MCF 10A (cell line): ENCODE data around the gene TSKS. TPM values are rescaled to one million over a fixed set of nuclear protein-coding genes. Genes with fewer than 3 reads are reported as not detected.

Experiments
- BruUV-seq: library from RNA; stranded (reverse); fragments of 400-500 nt; replicated peaks from 2 replicates; lab custom pipeline; 2021; lab: Mats Ljungman, UMichigan
- CTCF ChIA-PET: fragments of 300-600 bp; sonication (Branson Sonifier 250); formaldehyde crosslinking; extraction: SDS; loops from one replicate; lab custom pipeline; 2021; ENCODE audit warnings: antibody characterized with exemption, inconsistent platforms; lab: Yijun Ruan, JAX
- POLR2A ChIA-PET: fragments of 300-600, 350-650 bp; sonication (Branson Sonifier 250); formaldehyde crosslinking; extraction: SDS; loops from one replicate; lab custom pipeline; 2020; ENCODE audit warnings: antibody characterized with exemption, inconsistent platforms; lab: Yijun Ruan, JAX
- DNase-seq: peaks from one replicate; pipeline ENCODE4 v3.0.0-alpha.2; 2018; ENCODE audit not compliant: unreplicated experiment
- H3K27ac Mint-ChIP-seq: one replicate; pipeline ENCODE4 v1.8.0; 2022; ENCODE audit warnings: mild to moderate bottlenecking, low read depth, mixed read lengths; ENCODE audit not compliant: unreplicated experiment
- H3K27me3 Mint-ChIP-seq: one replicate; pipeline ENCODE4 v1.8.0; 2022; ENCODE audit warnings: mixed read lengths; ENCODE audit not compliant: insufficient read depth, unreplicated experiment
- H3K36me3 Mint-ChIP-seq: one replicate; pipeline ENCODE4 v1.8.0; 2022; ENCODE audit warnings: mild to moderate bottlenecking, moderate library complexity, mixed read lengths; ENCODE audit not compliant: insufficient read depth, unreplicated experiment
- H3K4me1 Mint-ChIP-seq: one replicate; pipeline ENCODE4 v1.8.0; 2022; ENCODE audit warnings: mixed read lengths; ENCODE audit not compliant: insufficient read depth, unreplicated experiment
- H3K4me3 Mint-ChIP-seq: one replicate; pipeline ENCODE4 v1.8.0; 2022; ENCODE audit warnings: mild to moderate bottlenecking, moderate library complexity, mixed read lengths; ENCODE audit not compliant: unreplicated experiment
- H3K9me3 Mint-ChIP-seq: one replicate; pipeline ENCODE4 v1.8.0; 2022; ENCODE audit warnings: mixed read lengths; ENCODE audit not compliant: unreplicated experiment
- intact Hi-C: fragments of 100-400 bp; cut with micrococcal nuclease; formaldehyde crosslinking; loops from 2 replicates; pipeline ENCODE4 v1.14.1; 2022
- total RNA-seq: library from RNA; stranded (reverse); gene quantifications from 2 replicates; pipeline ENCODE4 v1.2.3, GENCODE V29; 2022
- TF ChIP-seq, protein P1 (sequence below): fragments of 200-600 bp; IDR thresholded peaks from one replicate; pipeline ENCODE4 v1.8.0; 2022; ENCODE audit warnings: antibody characterized with exemption, mild to moderate bottlenecking; ENCODE audit not compliant: unreplicated experiment

Gene TSKS
- total RNA-seq, 1 experiment from 2014 or later = not detected

DNA sequence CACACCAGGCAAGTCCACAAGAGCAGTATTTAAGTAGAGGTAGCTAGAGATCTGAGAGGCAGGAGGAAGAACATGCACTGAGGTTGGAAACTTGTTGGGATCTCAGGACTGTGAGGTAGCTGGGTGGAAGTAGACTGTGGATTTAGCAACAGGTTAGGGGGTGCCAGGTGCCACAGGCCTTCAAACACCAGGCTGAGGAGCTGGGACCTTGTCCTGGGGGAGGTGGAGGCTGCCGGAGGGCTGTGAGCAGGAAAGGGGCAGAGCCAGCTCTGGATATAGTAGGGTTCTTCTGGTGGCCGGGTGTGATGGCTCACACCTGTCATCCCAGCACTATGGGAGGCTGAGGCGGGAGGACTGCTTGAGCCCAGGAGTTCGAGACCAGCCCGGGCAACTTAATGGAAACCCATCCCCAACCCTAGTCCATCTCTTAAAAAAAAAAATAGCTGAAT, 46.9 kb upstream of the TSKS start:
- no peak overlapping the region for H3K27ac Mint-ChIP-seq
- peaks cover 20% of the 10 kb centered on the region for H3K36me3 Mint-ChIP-seq
- H3K9me3 Mint-ChIP-seq = peaks cover 8% of the 10 kb centered on the region
- H3K4me3 Mint-ChIP-seq = no peak overlapping the region
- intact Hi-C loops = no loop called here
- no peaks in the 10 kb centered on the region for H3K27me3 Mint-ChIP-seq
- CTCF ChIA-PET = no interaction called here
- no TSS peak for BruUV-seq
- POLR2A ChIA-PET = interaction anchor here (0.7 to 1.1 kb wide), 2 partner anchors 44 to 1299 kb away, joined by 4 to 6 read pairs; no protein-coding TSS in a partner anchor
- TF ChIP-seq, protein P1, sequence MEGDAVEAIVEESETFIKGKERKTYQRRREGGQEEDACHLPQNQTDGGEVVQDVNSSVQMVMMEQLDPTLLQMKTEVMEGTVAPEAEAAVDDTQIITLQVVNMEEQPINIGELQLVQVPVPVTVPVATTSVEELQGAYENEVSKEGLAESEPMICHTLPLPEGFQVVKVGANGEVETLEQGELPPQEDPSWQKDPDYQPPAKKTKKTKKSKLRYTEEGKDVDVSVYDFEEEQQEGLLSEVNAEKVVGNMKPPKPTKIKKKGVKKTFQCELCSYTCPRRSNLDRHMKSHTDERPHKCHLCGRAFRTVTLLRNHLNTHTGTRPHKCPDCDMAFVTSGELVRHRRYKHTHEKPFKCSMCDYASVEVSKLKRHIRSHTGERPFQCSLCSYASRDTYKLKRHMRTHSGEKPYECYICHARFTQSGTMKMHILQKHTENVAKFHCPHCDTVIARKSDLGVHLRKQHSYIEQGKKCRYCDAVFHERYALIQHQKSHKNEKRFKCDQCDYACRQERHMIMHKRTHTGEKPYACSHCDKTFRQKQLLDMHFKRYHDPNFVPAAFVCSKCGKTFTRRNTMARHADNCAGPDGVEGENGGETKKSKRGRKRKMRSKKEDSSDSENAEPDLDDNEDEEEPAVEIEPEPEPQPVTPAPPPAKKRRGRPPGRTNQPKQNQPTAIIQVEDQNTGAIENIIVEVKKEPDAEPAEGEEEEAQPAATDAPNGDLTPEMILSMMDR = no peak
- peaks cover 15% of the 10 kb centered on the region for H3K4me1 Mint-ChIP-seq
- no peak for DNase-seq

DNA sequence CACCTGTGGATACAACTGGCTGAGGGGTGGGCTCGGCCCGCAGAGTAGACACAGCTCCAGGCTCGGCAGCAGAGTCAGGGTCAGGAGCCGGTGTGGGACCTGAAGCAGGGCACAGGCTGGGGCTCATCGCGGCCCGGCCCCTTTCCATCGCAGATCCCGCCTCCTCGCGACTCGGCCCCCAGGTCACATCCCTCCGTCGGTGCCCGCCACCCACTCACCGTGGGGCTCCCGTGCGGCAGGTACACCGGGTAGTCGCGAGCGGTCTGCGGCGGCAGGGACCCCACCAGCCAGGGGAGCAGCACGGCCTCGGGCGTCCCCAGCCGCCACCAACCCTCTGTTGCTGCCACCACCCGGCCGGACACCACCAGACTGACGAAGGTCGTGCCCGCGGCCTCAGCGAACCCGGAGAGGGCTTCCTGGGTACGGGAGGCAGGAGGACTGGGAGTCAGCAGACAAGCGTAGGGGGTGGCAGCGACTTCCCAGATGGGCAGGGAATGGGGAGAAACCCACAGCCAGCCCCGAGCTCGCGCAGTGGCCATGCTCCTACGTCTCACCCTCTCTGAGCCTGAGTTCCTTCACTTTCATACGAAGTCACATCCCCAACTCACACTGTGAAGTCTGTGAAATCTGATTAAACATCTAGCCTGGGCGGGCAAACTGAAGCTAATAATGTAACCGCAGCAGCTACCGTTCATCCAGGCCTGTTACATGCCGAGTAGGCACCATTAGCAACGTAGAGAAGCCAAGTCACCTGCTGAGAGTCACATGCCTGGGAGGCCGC, 46.2 kb upstream of the TSKS start:
- intact Hi-C loops = no loop called here

DNA sequence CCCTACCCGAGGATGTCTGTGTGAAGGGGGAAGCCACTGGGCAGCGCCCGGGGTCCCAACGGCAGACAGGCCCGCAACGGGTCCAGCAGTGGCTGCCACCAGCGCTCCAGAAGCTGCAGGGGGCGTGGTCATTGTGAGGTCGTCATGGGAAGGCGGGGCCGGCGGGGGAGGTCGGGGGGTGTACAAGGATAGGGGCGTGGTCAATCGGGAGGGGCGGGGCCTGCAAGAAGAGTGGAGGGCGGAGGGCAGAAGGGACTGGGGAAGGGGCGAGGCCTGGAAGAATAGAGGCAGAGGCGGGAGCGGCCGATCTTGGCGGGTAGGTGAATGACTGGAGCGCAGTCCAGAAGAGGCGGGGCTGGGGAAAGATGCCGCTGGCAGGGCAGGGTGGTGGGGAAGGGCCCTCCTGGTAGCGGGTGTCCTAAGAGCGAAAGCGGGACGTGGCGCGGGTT, 45.6 kb upstream of the TSKS start:
- Mint-ChIP-seq H3K27me3 (no peaks in the 10 kb centered on the region), H3K4me3 (no peak overlapping the region), H3K4me1 (peaks cover 6% of the 10 kb centered on the region), H3K27ac (no peak overlapping the region), H3K9me3 (peaks cover 8% of the 10 kb centered on the region), H3K36me3 (peaks cover 26% of the 10 kb centered on the region)
- DNase-seq = peak; percentile 42
- TF ChIP-seq, protein P1 = no peak
- BruUV-seq = no TSS peak
- POLR2A ChIA-PET = no interaction called here
- intact Hi-C loops = no loop called here
- CTCF ChIA-PET = no interaction called here

More for the DNA sequence above, 46.2 kb upstream of the TSKS start:
- DNase-seq = no peak
- TF ChIP-seq, protein P1 = no peak
- H3K4me3 Mint-ChIP-seq = no peak overlapping the region
- H3K36me3 Mint-ChIP-seq = peaks cover 20% of the 10 kb centered on the region
- H3K9me3 Mint-ChIP-seq = peaks cover 8% of the 10 kb centered on the region
- peaks cover 12% of the 10 kb centered on the region for H3K4me1 Mint-ChIP-seq
- POLR2A ChIA-PET = no interaction called here
- CTCF ChIA-PET = no interaction called here
- no peaks in the 10 kb centered on the region for H3K27me3 Mint-ChIP-seq
- no TSS peak for BruUV-seq
- no peak overlapping the region for H3K27ac Mint-ChIP-seq

DNA sequence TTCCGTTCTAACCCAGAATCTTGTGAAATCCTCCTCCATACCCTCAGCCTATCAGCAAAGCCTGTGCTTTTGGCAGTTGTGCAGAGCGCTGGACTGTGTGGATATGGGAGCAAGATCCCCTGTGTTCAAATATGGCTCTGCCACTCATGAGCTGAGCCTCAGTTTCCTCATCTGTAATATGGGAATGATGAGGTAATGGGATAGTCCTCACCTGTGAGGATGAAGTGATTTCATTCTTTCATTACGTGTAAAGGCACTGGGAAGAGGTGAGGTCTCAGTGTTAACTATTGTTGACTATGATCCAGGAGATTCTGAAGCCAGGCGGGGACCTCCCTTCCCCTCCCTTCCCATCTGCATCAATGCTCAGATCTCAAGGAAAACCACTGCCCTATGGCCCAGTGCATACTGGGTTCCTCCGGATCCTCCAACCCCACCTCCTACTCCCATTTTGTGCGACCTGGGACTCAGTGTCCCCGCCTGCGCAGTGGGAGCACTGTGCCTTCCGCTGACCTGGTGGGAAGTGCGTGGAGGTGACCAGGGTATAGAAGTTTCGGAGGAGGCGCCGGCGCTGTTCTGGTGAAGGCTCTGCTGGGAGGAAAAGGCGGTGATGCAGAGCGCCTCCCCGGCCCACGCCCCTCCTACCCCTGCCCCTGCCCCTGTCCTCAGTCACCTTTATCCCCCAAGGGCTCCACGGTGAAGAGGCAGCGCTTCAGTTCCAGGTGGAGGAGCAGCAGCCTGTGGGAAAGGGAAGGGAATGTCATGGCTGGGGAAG, 45.0 kb upstream of the TSKS start:
- no peak overlapping the region for H3K27ac Mint-ChIP-seq
- TF ChIP-seq, protein P1 = no peak
- H3K4me3 Mint-ChIP-seq = no peak overlapping the region
- POLR2A ChIA-PET = no interaction called here
- CTCF ChIA-PET = interaction anchor here (0.5 to 1.2 kb wide), 2 partner anchors 36 to 92 kb away, joined by 3 read pairs; no protein-coding TSS in a partner anchor
- DNase-seq = no peak
- peaks cover 6% of the 10 kb centered on the region for H3K4me1 Mint-ChIP-seq
- H3K9me3 Mint-ChIP-seq = peaks cover 8% of the 10 kb centered on the region
- intact Hi-C loops = no loop called here
- no peaks in the 10 kb centered on the region for H3K27me3 Mint-ChIP-seq
- peaks cover 33% of the 10 kb centered on the region for H3K36me3 Mint-ChIP-seq
- no TSS peak for BruUV-seq
